ENCODE results near the gene AK3.

The AK3 gene

GRCh38 chr9:4743131-4743875 lies 2.3 kb upstream of the AK3 start:
- Histone ChIP-seq H3K36me3 (replicated peaks) (no peaks in the 10 kb centered on the region), H3K27ac (no peak overlapping the region), H3K27me3 (replicated peaks) (no peaks in the 10 kb centered on the region), H3K4me3 (ENCODE audit: low read depth, low read length) (no peak overlapping the region)
- no peak for DNase-seq
- TF ChIP-seq CTCF (IDR thresholded peaks at IDR 0.05; ENCODE audit: low read depth, low read length, missing control alignments): no peak
- in situ Hi-C loops (cut with HindIII; ENCODE audit: low pct_ligation_motif_present, low sequenced_read_pairs): no loop called here

GRCh38 chr9:4742246-4742645 lies 1.2 kb upstream of the AK3 start:
- H3K27ac ChIP-seq: no peak overlapping the region
- no peaks in the 10 kb centered on the region for H3K27me3 ChIP-seq (replicated peaks)
- no peaks in the 10 kb centered on the region for H3K36me3 ChIP-seq (replicated peaks)
- H3K4me3 ChIP-seq (ENCODE audit: low read depth, low read length): no peak overlapping the region
- DNase-seq: no peak
- in situ Hi-C loops (cut with HindIII; ENCODE audit: low pct_ligation_motif_present, low sequenced_read_pairs): no loop called here
- TF ChIP-seq CTCF (IDR thresholded peaks at IDR 0.05; ENCODE audit: low read depth, low read length, missing control alignments): no peak

- H3K27ac ChIP-seq: no peak overlapping the region
- no peak for DNase-seq
- H3K36me3 ChIP-seq (replicated peaks): no peaks in the 10 kb centered on the region
- TF ChIP-seq CTCF (IDR thresholded peaks at IDR 0.05; ENCODE audit: low read depth, low read length, missing control alignments): no peak
- in situ Hi-C loops (cut with HindIII; ENCODE audit: low pct_ligation_motif_present, low sequenced_read_pairs): no loop called here
- no peaks in the 10 kb centered on the region for H3K27me3 ChIP-seq (replicated peaks)
- H3K4me3 ChIP-seq (ENCODE audit: low read depth, low read length): peak overlapping the region; percentile 82
Measured at GRCh38 chr9:4741365-4742089, 525 bp upstream of the AK3 start.

DNA sequence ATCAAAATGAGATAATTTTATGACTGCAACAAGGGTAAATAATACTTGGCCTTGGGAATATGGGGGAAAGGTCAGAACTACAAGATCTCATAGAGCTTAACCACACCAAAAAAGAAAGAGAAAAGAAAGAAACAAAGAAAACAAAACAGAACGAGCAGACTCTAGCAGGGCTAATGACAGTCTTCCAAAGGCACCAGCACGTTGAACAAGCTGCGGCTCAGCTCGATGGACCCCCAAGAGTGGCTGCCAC lies 689 bp downstream of the AK3 start:
- no peaks in the 10 kb centered on the region for H3K36me3 ChIP-seq (replicated peaks)
- H3K27ac ChIP-seq: peak overlapping the region; percentile 4
- no peaks in the 10 kb centered on the region for H3K27me3 ChIP-seq (replicated peaks)
- in situ Hi-C loops (cut with HindIII; ENCODE audit: low pct_ligation_motif_present, low sequenced_read_pairs): no loop called here
- no peak for DNase-seq
- no peak for TF ChIP-seq CTCF (IDR thresholded peaks at IDR 0.05; ENCODE audit: low read depth, low read length, missing control alignments)
- peak overlapping the region; percentile 82 for H3K4me3 ChIP-seq (ENCODE audit: low read depth, low read length)

DNA sequence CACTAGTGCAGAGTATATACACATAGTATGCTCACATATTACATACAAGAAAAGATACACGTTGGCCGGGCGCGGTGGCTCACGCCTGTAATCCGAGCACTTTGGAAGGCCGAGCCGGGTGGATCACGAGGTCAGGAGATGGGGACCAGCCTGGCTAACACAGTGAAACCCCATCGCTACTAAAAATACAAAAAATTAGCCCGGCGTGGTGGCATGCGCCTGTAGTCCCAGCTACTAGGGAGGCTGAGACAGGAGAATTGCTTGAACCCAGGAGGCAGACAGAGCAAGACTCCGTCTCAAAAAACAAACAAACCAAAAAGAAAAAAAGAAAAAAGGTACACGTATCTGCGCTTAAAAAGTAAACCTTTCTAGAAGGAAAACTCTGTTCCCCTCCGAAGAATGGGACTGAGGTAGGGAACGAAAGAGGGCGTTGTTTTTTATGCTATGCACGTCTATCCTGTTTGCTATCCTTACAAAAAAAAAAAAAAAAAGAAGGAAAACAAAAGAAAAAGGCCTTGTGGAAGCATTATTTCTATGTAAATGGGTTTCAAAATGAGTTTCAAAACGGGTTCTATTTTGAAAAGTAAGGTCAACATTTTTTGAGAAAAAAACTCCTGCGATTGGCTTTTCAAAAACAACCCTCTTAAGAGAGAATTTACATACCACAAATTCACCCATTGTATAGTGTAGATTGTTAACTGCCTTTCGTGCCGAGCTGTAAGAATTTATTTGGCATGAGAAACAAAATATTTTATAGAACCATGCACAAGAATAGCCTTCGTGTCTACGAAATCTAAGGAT lies 1.2 kb downstream of the AK3 start:
- Histone ChIP-seq H3K27ac (peak overlapping the region; percentile 4), H3K27me3 (replicated peaks) (no peaks in the 10 kb centered on the region), H3K4me3 (ENCODE audit: low read depth, low read length) (peak overlapping the region; percentile 82), H3K36me3 (replicated peaks) (no peaks in the 10 kb centered on the region)
- DNase-seq: no peak
- TF ChIP-seq CTCF (IDR thresholded peaks at IDR 0.05; ENCODE audit: low read depth, low read length, missing control alignments): no peak
- in situ Hi-C loops (cut with HindIII; ENCODE audit: low pct_ligation_motif_present, low sequenced_read_pairs): no loop called here
